A673 (cell line): ENCODE results near the gene KIF26A. TPM values are rescaled to one million over a fixed set of nuclear protein-coding genes. Genes with fewer than 3 reads are reported as not detected.
A peak's percentile ranks its signal among the peaks of the same experiment; 100 is the strongest.

ENCODE experiments used
- BruUV-seq: library from RNA; stranded (reverse); fragments of 400-500 nt; replicated peaks from 2 replicates; lab custom pipeline; 2021; lab: Mats Ljungman, UMichigan
- CTCF ChIA-PET: fragments of 300-600 bp; sonication (Branson Sonifier 250); formaldehyde crosslinking; loops from one replicate; lab custom pipeline; 2022; ENCODE audit warnings: antibody characterized with exemption; lab: Charles Lee
- POLR2A ChIA-PET: fragments of 300-600 bp; sonication (Branson Sonifier 250); formaldehyde crosslinking; loops from one replicate; lab custom pipeline; 2022; ENCODE audit warnings: antibody characterized with exemption; ENCODE audit not compliant: low non-redundant PET; lab: Charles Lee
- DNase-seq: peaks from one replicate; pipeline ENCODE4 v3.0.0-alpha.2; 2015; ENCODE audit warnings: low spot score
- H3K27ac ChIP-seq: fragments of 200-600 bp; sonication (generic); 2 replicates; pipeline ENCODE4 v1.5.1; 2016; ENCODE audit warnings: mixed run types, low read depth, mild to moderate bottlenecking, mixed read lengths, antibody characterized with exemption, low read length; ENCODE audit not compliant: poor library complexity, severe bottlenecking
- H3K27me3 ChIP-seq: fragments of 200-600 bp; sonication (generic); replicated peaks from 2 replicates; pipeline ENCODE4 v1.6.1; 2017; ENCODE audit warnings: mixed run types, low read depth, mild to moderate bottlenecking, mixed read lengths, antibody characterized with exemption, low read length; ENCODE audit not compliant: insufficient read depth, poor library complexity
- H3K36me3 ChIP-seq: fragments of 200-600 bp; sonication (generic); 2 replicates; pipeline ENCODE4 v1.6.1; 2016; ENCODE audit warnings: mixed run types, mild to moderate bottlenecking, mixed read lengths, antibody characterized with exemption, low read length; ENCODE audit not compliant: insufficient read depth, poor library complexity, severe bottlenecking
- H3K4me1 ChIP-seq: fragments of 200-600 bp; sonication (generic); 2 replicates; pipeline ENCODE4 v1.6.1; 2017; ENCODE audit warnings: mixed run types, mild to moderate bottlenecking, mixed read lengths, antibody characterized with exemption, low read length; ENCODE audit not compliant: insufficient read depth, poor library complexity, severe bottlenecking
- H3K4me3 ChIP-seq: fragments of 200-600 bp; sonication (generic); 2 replicates; pipeline ENCODE4 v1.5.1; 2016; ENCODE audit warnings: low read depth, mixed run types, mild to moderate bottlenecking, mixed read lengths, low read length; ENCODE audit not compliant: poor library complexity, severe bottlenecking
- H3K9me3 ChIP-seq: fragments of 200-600 bp; sonication (generic); 2 replicates; pipeline ENCODE4 v1.6.1; 2016; ENCODE audit warnings: mixed run types, low read depth, mild to moderate bottlenecking, mixed read lengths, antibody characterized with exemption, low read length; ENCODE audit not compliant: poor library complexity, severe bottlenecking
- CTCF ChIP-seq: fragments of 300-800, 200-600 bp; sonication (generic); conservative IDR thresholded peaks from 2 replicates; pipeline ENCODE4 v1.5.1; 2017; ENCODE audit warnings: low read depth, mild to moderate bottlenecking, antibody characterized with exemption, low read length, moderate library complexity, mixed read lengths
- EZH2 ChIP-seq: fragments of 200-600 bp; sonication (generic); IDR thresholded peaks from 2 replicates; pipeline ENCODE4 v1.6.1; 2017; ENCODE audit warnings: borderline replicate concordance, low read depth, mild to moderate bottlenecking, mixed read lengths, antibody characterized with exemption, low read length; ENCODE audit not compliant: poor library complexity, severe bottlenecking
- intact Hi-C: fragments of 100-400 bp; cut with micrococcal nuclease; formaldehyde crosslinking; loops from one replicate; pipeline ENCODE4 v1.10.0; 2022; ENCODE audit not compliant: unreplicated experiment
- total RNA-seq: library from RNA; stranded (reverse); gene quantifications from 2 replicates; pipeline ENCODE4 v1.2.3, GENCODE V29; 2021

KIF26A gene
- total RNA-seq, 1 experiment from 2014 or later = 11.5 TPM

DNA sequence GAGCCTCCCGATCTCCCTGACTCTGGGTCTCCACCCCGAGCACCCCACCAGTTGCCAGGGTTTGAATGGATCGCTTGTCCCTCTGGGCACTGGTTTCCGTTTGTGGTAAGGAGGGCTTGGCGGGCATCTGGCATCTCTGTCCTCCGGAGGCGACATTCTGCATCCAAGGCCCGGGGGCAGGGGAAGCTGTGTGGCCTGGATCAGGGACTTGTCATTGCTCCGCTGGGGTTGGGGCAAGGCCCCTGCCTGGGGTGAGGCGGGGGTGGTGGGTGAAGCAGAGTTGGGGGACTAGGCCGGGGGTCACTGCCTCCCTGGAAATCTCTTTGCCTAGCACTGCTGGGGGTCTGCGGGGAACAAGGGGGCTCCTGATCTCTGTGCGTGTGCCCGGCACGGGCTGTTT lies 30.2 kb downstream of the KIF26A start:
- H3K9me3 ChIP-seq = no peaks in the 10 kb centered on the region
- TF ChIP-seq CTCF (no peak), EZH2 (no peak)
- no peak overlapping the region for H3K27ac ChIP-seq
- peaks cover 20% of the 10 kb centered on the region for H3K4me1 ChIP-seq
- DNase-seq = no peak
- no peak overlapping the region for H3K4me3 ChIP-seq
- POLR2A ChIA-PET = no interaction called here
- no TSS peak for BruUV-seq
- CTCF ChIA-PET = no interaction called here
- intact Hi-C loops = no loop called here
- H3K27me3 ChIP-seq = no peaks in the 10 kb centered on the region
- no peaks in the 10 kb centered on the region for H3K36me3 ChIP-seq

DNA sequence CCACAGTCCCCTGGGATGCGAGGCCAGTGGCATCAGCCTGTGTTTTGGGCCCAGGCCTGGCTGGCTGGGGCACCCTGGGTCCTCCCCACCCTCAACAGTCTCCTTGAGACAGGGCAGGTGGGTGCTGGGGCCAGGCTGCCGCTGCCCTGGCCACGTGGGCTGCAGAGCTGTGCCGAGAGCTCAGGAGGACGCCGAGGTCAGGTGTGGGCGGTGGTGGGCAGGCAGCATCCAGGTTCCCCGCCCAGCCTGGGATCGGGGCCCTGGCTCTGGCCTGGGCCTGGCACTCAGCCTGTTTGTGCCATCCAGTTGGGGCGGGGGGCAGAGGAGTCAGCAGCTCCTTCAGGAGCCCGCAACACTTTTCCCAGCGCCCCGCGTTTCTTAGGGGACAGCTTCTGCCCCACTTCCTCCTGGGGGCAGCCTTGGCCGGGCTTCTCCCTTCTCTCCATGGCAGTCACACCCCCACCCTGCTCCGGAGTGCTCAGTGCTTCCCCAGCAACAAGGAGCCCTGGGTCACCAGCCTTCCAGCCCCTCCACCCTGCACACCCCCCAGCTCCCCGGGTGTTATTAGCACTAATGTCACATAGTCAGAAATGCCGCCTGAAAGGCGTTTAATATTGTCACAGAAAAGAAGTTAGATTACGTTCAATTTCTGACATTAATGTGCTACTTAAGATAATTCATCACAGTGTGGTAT lies 30.8 kb downstream of the KIF26A start:
- Histone ChIP-seq H3K27me3 (no peaks in the 10 kb centered on the region), H3K36me3 (no peaks in the 10 kb centered on the region), H3K4me3 (no peak overlapping the region), H3K9me3 (no peaks in the 10 kb centered on the region), H3K27ac (no peak overlapping the region), H3K4me1 (peaks cover 20% of the 10 kb centered on the region)
- TF ChIP-seq EZH2 = no peak
- TF ChIP-seq CTCF = no peak
- POLR2A ChIA-PET = no interaction called here
- intact Hi-C loops = no loop called here
- CTCF ChIA-PET = interaction anchor here (0.7 kb wide), 1 partner anchor 201 kb away, joined by 3 read pairs; no protein-coding TSS in a partner anchor
- peak; percentile 11 for DNase-seq
- BruUV-seq = no TSS peak

DNA sequence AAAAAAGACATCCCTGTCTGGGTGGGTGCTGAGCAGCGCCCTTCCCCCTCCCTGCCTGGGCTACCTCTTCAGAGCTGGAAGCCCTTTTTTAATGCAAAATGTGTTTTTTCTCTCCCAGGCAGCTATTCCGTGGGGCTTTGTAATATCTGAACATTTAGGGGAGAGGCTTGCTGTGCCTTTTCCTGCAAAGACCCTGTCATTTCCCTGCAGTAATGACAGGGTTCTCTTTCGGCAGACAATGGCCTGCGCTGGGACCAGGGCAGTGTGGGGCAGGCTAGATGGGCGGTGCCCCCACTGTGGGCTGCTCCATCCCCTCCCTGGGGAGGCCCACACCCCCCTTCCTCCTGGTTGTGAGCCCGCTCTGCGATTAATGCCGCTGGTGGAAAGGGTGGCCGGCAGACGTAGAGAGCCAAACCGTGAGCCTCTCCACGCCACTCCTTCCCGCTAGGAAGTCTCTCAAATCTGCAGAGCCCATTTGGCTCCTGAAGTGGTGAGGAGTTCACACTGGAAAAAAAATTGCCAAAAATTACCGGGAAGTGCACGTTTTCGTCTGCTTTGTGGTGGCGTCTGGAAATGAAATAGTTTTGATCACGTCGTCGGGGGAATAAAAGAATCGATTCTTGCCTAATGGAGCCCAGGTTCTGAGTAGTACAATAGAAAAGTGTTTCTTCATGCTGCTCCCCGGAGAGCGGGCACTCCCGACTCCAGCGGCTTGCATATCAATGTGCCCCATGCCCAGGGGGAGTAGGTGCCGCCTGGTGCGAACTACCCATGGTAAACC lies 31.5 kb downstream of the KIF26A start:
- Histone ChIP-seq H3K27me3 (no peaks in the 10 kb centered on the region), H3K36me3 (no peaks in the 10 kb centered on the region), H3K4me1 (peaks cover 20% of the 10 kb centered on the region), H3K27ac (no peak overlapping the region), H3K4me3 (no peak overlapping the region), H3K9me3 (no peaks in the 10 kb centered on the region)
- no TSS peak for BruUV-seq
- TF ChIP-seq CTCF (no peak), EZH2 (no peak)
- CTCF ChIA-PET = interaction anchor here (0.7 kb wide), 1 partner anchor 200 kb away, joined by 3 read pairs; no protein-coding TSS in a partner anchor
- POLR2A ChIA-PET = no interaction called here
- peak; percentile 51 for DNase-seq
- intact Hi-C loops = no loop called here
